ENCODE results near the gene PRR22. TPM values are rescaled to one million over a fixed set of nuclear protein-coding genes. Genes with fewer than 3 reads are reported as not detected.

Gene PRR22
- total RNA-seq, 1 experiment from 2014 or later, result 8.1 TPM

DNA sequence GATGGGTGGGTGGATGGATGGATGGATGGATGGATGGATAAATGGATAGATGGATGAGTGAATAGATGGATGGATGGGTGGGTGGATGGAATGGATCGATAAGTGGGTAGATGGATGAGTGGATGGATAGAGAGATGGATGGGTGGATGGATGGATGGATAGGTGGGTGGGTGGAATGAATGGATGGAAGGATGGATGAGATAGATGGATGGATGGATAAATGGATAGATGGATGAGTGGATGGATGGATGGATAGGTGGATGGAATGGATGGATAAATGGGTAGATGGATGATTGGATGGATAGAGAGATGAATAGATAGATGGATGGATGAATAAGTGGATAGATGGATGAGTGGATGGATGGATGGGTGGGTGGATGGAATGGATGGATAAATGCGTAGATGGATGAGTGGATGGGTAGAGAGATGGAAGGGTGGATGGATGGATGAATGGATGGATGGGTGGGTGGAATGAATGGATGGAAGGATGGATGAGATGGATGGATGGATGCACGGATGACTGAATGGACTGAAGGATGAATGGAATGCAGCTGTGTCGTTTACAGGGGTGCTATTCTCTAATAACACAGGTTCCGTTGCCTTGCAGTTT lies 21.8 kb downstream of the PRR22 start:
- Histone ChIP-seq H3K4ac (ENCODE audit: low read depth, low read length) (no peak overlapping the region), H4K5ac (ENCODE audit: insufficient read length, low read depth, low read length) (no peak overlapping the region), H3T11ph (ENCODE audit: low read length) (no peak overlapping the region), H3K4me2 (ENCODE audit: insufficient read depth, insufficient read length, low read length) (no peak overlapping the region), H2BK15ac (ENCODE audit: low read depth, low read length) (no peak overlapping the region), H4K91ac (ENCODE audit: insufficient read length, low read depth, low read length) (no peak overlapping the region), H3K23me2 (ENCODE audit: insufficient read length, low read depth, low read length, poor library complexity, severe bottlenecking) (no peaks in the 10 kb centered on the region), H2AK5ac (ENCODE audit: insufficient read length, low read length) (no peak overlapping the region), H2BK120ac (ENCODE audit: low read depth, low read length, poor library complexity, severe bottlenecking) (no peak overlapping the region), H2AFZ (ENCODE audit: low read length) (no peak overlapping the region), H2BK5ac (ENCODE audit: insufficient read length, low read length) (no peak overlapping the region), H3K4me1 (ENCODE audit: insufficient read depth, low read length) (no peaks in the 10 kb centered on the region), H3K9ac (ENCODE audit: extremely low read depth, insufficient read length, low read length) (no peak overlapping the region), H2BK20ac (ENCODE audit: low read depth, low read length, poor library complexity, severe bottlenecking) (no peak overlapping the region), H4K20me1 (ENCODE audit: control insufficient read depth, insufficient read depth, insufficient read length) (no peaks in the 10 kb centered on the region), H4K8ac (replicated peaks; ENCODE audit: insufficient read length, low read depth, low read length) (no peak overlapping the region), H3K9me3 (ENCODE audit: control insufficient read depth, low read depth, low read length) (no peaks in the 10 kb centered on the region), H3K14ac (ENCODE audit: insufficient read depth, low read length) (no peak overlapping the region), H3K27me3 (ENCODE audit: insufficient read depth, low read length) (no peaks in the 10 kb centered on the region), H3K27ac (ENCODE audit: insufficient read length, low read depth, low read length) (no peak overlapping the region), H2BK12ac (ENCODE audit: insufficient read length, low read depth, low read length) (no peak overlapping the region), H3K56ac (ENCODE audit: insufficient read length, low read depth, low read length) (no peak overlapping the region), H3K79me2 (ENCODE audit: insufficient read depth, low read length) (no peaks in the 10 kb centered on the region), H3K23ac (ENCODE audit: insufficient read length, low read depth, low read length) (no peak overlapping the region), H3K79me1 (ENCODE audit: insufficient read depth, low read depth, low read length, poor library complexity, severe bottlenecking) (no peaks in the 10 kb centered on the region), H3K18ac (ENCODE audit: insufficient read length, low read depth, low read length) (no peak overlapping the region)
- 100% methylated on average over 2 of the region's 5 CpGs for WGBS (ENCODE audit: extremely low coverage, insufficient read length, low lambda C conversion rate)
- peaks cover 15% of the 10 kb centered on the region for H3K27me3 Mint-ChIP-seq (ENCODE audit: low read depth)
- no peak overlapping the region for H3K27ac Mint-ChIP-seq
- H3K4me3 Mint-ChIP-seq, result no peak overlapping the region
- H3K36me3 Mint-ChIP-seq (ENCODE audit: insufficient read depth in 1 of 3, low read depth in 3 of 3), result no peaks in the 10 kb centered on the region
- no peaks in the 10 kb centered on the region for H3K4me1 Mint-ChIP-seq
- TF ChIP-seq, protein P1, sequence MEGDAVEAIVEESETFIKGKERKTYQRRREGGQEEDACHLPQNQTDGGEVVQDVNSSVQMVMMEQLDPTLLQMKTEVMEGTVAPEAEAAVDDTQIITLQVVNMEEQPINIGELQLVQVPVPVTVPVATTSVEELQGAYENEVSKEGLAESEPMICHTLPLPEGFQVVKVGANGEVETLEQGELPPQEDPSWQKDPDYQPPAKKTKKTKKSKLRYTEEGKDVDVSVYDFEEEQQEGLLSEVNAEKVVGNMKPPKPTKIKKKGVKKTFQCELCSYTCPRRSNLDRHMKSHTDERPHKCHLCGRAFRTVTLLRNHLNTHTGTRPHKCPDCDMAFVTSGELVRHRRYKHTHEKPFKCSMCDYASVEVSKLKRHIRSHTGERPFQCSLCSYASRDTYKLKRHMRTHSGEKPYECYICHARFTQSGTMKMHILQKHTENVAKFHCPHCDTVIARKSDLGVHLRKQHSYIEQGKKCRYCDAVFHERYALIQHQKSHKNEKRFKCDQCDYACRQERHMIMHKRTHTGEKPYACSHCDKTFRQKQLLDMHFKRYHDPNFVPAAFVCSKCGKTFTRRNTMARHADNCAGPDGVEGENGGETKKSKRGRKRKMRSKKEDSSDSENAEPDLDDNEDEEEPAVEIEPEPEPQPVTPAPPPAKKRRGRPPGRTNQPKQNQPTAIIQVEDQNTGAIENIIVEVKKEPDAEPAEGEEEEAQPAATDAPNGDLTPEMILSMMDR (conservative IDR thresholded peaks at IDR 0.05), result no peak
- DNase-seq, result no peak
- peaks cover 3% of the 10 kb centered on the region in 2 experiments; a peak in 2 of 5 replicates for H3K9me3 Mint-ChIP-seq

Data from H9 (cell line).